A549 (cell line): ENCODE measurements around the gene TMEM135. TPM values are rescaled to one million over a fixed set of nuclear protein-coding genes. Genes with fewer than 3 reads are reported as not detected.

Experiments used
- ATAC-seq, 2 experiments: fragments of 200-7000 bp in 1 of 2; fragments of >200 bp in 1 of 2; cut with Nextera tagmentation in 1 of 2; cut with Tn5 transposase in 1 of 2; 3 replicates each; pipeline versions ENCODE4 v1.8.0 to v1.9.1; 2018 to 2020; ENCODE audit warnings: mild to moderate bottlenecking in 1 of 2, moderate library complexity in 1 of 2
- CTCF ChIA-PET: fragments of 300-600 bp; sonication (Branson Sonifier 250); formaldehyde crosslinking; extraction: SDS; loops from one replicate; lab custom pipeline; 2021; ENCODE audit warnings: antibody characterized with exemption, inconsistent platforms; lab: Yijun Ruan, JAX
- POLR2A ChIA-PET: fragments of 350-600 bp; formaldehyde crosslinking; extraction: SDS; loops from one replicate; lab custom pipeline; 2021; ENCODE audit warnings: antibody characterized with exemption, inconsistent platforms; lab: Yijun Ruan, JAX
- DNase-seq, 2 experiments: peaks; one replicate each; pipeline versions ENCODE4 v3.0.0 to v3.0.0-alpha.2; 2011 to 2016; ENCODE audit warnings: low read depth in 1 of 2, low spot score in 1 of 2
- FAIRE-seq: peaks from 2 replicates; lab custom pipeline; 2011; peaks lifted over from hg19 to GRCh38; lab: Jason Lieb, UNC
- H3K27ac ChIP-seq, 2 experiments: fragments of >200 bp; sonication (Bioruptor Twin); formaldehyde crosslinking; 3 replicates each; pipeline ENCODE4 v1.5.1; 2016 to 2017
- H3K4me1 ChIP-seq: fragments of >200 bp; sonication (Bioruptor Twin); formaldehyde crosslinking; 3 replicates; pipeline ENCODE4 v1.6.1; 2016
- H3K4me2 ChIP-seq: fragments of >200 bp; sonication (Bioruptor Twin); formaldehyde crosslinking; 3 replicates; pipeline ENCODE4 v1.6.1; 2016
- H3K4me3 ChIP-seq: fragments of >200 bp; sonication (Bioruptor Twin); formaldehyde crosslinking; 3 replicates; pipeline ENCODE4 v1.5.1; 2016
- H3K9me3 ChIP-seq: fragments of >200 bp; sonication (Bioruptor Twin); formaldehyde crosslinking; 3 replicates; pipeline ENCODE4 v1.6.1; 2016
- CEBPB ChIP-seq, 2 experiments: fragments of >200 bp in 1 of 2; sonication (Bioruptor Twin) in 1 of 2; formaldehyde crosslinking in 1 of 2; IDR thresholded peaks; 2 replicates each; pipeline ENCODE4 v1.6.1; 2012 to 2016
- EHMT2 ChIP-seq: fragments of 200-600 bp; sonication (generic); IDR thresholded peaks from 2 replicates; pipeline ENCODE4 v1.6.1; 2016; ENCODE audit warnings: antibody characterized with exemption, low read depth, mild to moderate bottlenecking, moderate library complexity
- EP300 ChIP-seq, 2 experiments: fragments of >200 bp; sonication (Bioruptor Twin); formaldehyde crosslinking; IDR thresholded peaks; 2 replicates in 1 of 2; 3 replicates in 1 of 2; pipeline ENCODE4 v1.6.1; 2016 to 2017
- FOSB ChIP-seq: fragments of 250-450 bp; sonication (Bioruptor Pico); IDR thresholded peaks from 2 replicates; pipeline ENCODE4 v1.5.0; 2020; ENCODE audit warnings: mild to moderate bottlenecking, moderate library complexity
- GATA3 ChIP-seq: IDR thresholded peaks from 2 replicates; pipeline ENCODE4 v1.6.1; 2012; ENCODE audit warnings: borderline replicate concordance
- HEYL ChIP-seq: fragments of 250-450 bp; sonication (Bioruptor Pico); IDR thresholded peaks from 2 replicates; pipeline ENCODE4 v1.8.0; 2021; ENCODE audit warnings: mild to moderate bottlenecking, moderate library complexity
- HOXB13 ChIP-seq: fragments of 250-450 bp; sonication (Bioruptor Pico); IDR thresholded peaks from 2 replicates; pipeline ENCODE4 v1.5.0; 2020; ENCODE audit warnings: low read depth, mild to moderate bottlenecking, moderate library complexity
- JUN ChIP-seq, 2 experiments: fragments of >200 bp; sonication (Bioruptor Twin); formaldehyde crosslinking; IDR thresholded peaks; 2 replicates in 1 of 2; 3 replicates in 1 of 2; pipeline ENCODE4 v1.6.1; 2016 to 2017
- JUNB ChIP-seq: fragments of >200 bp; sonication (Bioruptor Twin); formaldehyde crosslinking; IDR thresholded peaks from 2 replicates; pipeline ENCODE4 v1.6.1; 2016
- KDM1A ChIP-seq: fragments of 200-600 bp; sonication (generic); IDR thresholded peaks from 2 replicates; pipeline ENCODE4 v1.6.1; 2016; ENCODE audit warnings: low read depth, mild to moderate bottlenecking
- KDM5A ChIP-seq: fragments of 200-600 bp; sonication (generic); IDR thresholded peaks from 2 replicates; pipeline ENCODE4 v1.6.1; 2016; ENCODE audit warnings: antibody characterized with exemption, mild to moderate bottlenecking
- MAFK ChIP-seq: fragments of 450-650 bp; IDR thresholded peaks from 2 replicates; pipeline ENCODE4 v1.6.1; 2014; ENCODE audit not compliant: partially characterized antibody
- MYC ChIP-seq: IDR thresholded peaks from 2 replicates; pipeline ENCODE4 v1.6.1; 2012; ENCODE audit warnings: mild to moderate bottlenecking, inconsistent platforms, low read length, improper control_type of control experiment, borderline replicate concordance
- PHF8 ChIP-seq: fragments of 200-600 bp; sonication (generic); IDR thresholded peaks from 2 replicates; pipeline ENCODE4 v1.6.1; 2016; ENCODE audit warnings: low read depth, mild to moderate bottlenecking, antibody characterized with exemption, moderate library complexity, borderline replicate concordance
- POLR2A ChIP-seq: IDR thresholded peaks from 2 replicates; pipeline ENCODE4 v1.6.1; 2012; ENCODE audit warnings: mild to moderate bottlenecking, low read length
- POLR2AphosphoS2 ChIP-seq: conservative IDR thresholded peaks from 2 replicates; pipeline ENCODE4 v1.6.1; 2012; ENCODE audit warnings: low read length, improper control_type of control experiment, inconsistent platforms
- SMC3 ChIP-seq: fragments of >200 bp; sonication (Bioruptor Twin); formaldehyde crosslinking; IDR thresholded peaks from 3 replicates; pipeline ENCODE4 v1.6.1; 2018; ENCODE audit warnings: inconsistent platforms
- TP53 ChIP-seq: fragments of 250-450 bp; sonication (Bioruptor Pico); IDR thresholded peaks from 2 replicates; pipeline ENCODE4 v1.5.0; 2021; ENCODE audit warnings: mild to moderate bottlenecking, moderate library complexity
- ZFP36 ChIP-seq: fragments of 450-650 bp; IDR thresholded peaks from 2 replicates; pipeline ENCODE4 v1.6.1; 2014; ENCODE audit warnings: borderline replicate concordance; ENCODE audit not compliant: partially characterized antibody
- ZSCAN20 ChIP-seq: fragments of 250-450 bp; sonication (Bioruptor Pico); IDR thresholded peaks from 2 replicates; pipeline ENCODE4 v1.8.0; 2022; ENCODE audit warnings: mild to moderate bottlenecking, moderate library complexity
- WGBS: methylation state at CpG from one replicate; pipeline ENCODE4 v1.1.6; 2017; ENCODE audit errors: missing lambda C conversion rate; 5-methylcytosine and 5-hydroxymethylcytosine counted together
- polyA plus RNA-seq, 4 experiments: library from polyadenylated mRNA; depleted of rRNA in 3 of 4; stranded (reverse); fragments of >200 nt; fragmentation: RNase III in 1 of 4; extraction: RNeasy Plus Mini Kit Qiagen cat#74134 plus additional on column Dnase treatment in 1 of 4; gene quantifications; 2 replicates in 3 of 4; 3 replicates in 1 of 4; pipeline ENCODE4 v1.2.3, GENCODE V29; 2011 to 2017
- TF ChIP-seq, protein P1 (sequence below): fragments of >200 bp; sonication (Bioruptor Twin); formaldehyde crosslinking; IDR thresholded peaks from 3 replicates; pipeline ENCODE4 v1.6.1; 2016
- TF ChIP-seq, protein P2 (sequence below): fragments of >200 bp; sonication (Bioruptor Twin); formaldehyde crosslinking; IDR thresholded peaks from 2 replicates; pipeline ENCODE4 v1.6.1; 2016
- TF ChIP-seq, protein P3 (sequence below): fragments of 200-600 bp; sonication (generic); IDR thresholded peaks from 2 replicates; pipeline ENCODE4 v1.6.1; 2016; ENCODE audit warnings: antibody characterized with exemption, mild to moderate bottlenecking, moderate library complexity
- TF ChIP-seq, protein P4 (sequence below): IDR thresholded peaks from 2 replicates; pipeline ENCODE4 v1.6.1; 2012; ENCODE audit warnings: low read depth, borderline replicate concordance
- TF ChIP-seq, protein P5 (sequence below): fragments of 450-650 bp; IDR thresholded peaks from 2 replicates; pipeline ENCODE4 v1.6.1; 2014; ENCODE audit warnings: antibody characterized with exemption

TMEM135 gene
- polyA plus RNA-seq, 2 of the 4 experiments (the other 2 are of a cell fraction) = 18.4 to 18.5 TPM

DNA sequence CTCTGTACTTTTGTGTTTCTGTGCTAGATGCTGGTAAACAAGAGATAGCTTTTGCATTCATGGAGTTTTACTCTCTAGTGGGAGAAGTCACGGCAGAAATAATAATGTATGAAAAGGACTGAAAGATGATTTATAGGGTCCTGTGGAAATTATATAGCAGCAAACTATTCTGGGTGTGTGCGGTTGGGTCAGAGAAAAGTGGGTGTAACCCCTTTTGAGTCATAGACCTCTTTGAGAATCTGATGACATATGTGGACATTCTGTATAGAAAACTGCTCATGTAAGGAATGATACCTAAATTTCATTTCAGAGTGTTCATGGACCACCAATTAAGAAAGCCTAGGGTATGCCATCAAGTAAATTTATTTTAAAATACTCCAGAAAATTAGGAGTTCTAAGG lies 54.4 kb downstream of the TMEM135 start:
- WGBS = 91% methylated on average over 2 of the region's 2 CpGs
- CTCF ChIA-PET = interaction anchor here (1.2 kb wide), 1 partner anchor 153 kb away, joined by 3 read pairs; no protein-coding TSS in a partner anchor
- no peak for DNase-seq
- Histone ChIP-seq H3K4me2 (no peak overlapping the region), H3K4me1 (no peaks in the 10 kb centered on the region), H3K4me3 (no peak overlapping the region), H3K27ac (no peak overlapping the region), H3K9me3 (peaks cover 8% of the 10 kb centered on the region; the same call in 2 of the 3 replicates)
- ATAC-seq = no peak
- POLR2A ChIA-PET = no interaction called here
- TF ChIP-seq ZSCAN20 (CRISPR knock-in tag) = no peak
- TF ChIP-seq HOXB13 (CRISPR knock-in tag) = no peak
- TF ChIP-seq MAFK = no peak
- no peak for TF ChIP-seq POLR2AphosphoS2
- TF ChIP-seq EP300 (IDR thresholded peaks at IDR 0.05) = no peak
- TF ChIP-seq JUNB = no peak
- TF ChIP-seq FOSB = no peak
- TF ChIP-seq, protein P1, sequence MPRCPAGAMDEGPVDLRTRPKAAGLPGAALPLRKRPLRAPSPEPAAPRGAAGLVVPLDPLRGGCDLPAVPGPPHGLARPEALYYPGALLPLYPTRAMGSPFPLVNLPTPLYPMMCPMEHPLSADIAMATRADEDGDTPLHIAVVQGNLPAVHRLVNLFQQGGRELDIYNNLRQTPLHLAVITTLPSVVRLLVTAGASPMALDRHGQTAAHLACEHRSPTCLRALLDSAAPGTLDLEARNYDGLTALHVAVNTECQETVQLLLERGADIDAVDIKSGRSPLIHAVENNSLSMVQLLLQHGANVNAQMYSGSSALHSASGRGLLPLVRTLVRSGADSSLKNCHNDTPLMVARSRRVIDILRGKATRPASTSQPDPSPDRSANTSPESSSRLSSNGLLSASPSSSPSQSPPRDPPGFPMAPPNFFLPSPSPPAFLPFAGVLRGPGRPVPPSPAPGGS = no peak
- TF ChIP-seq ZFP36 = no peak
- TF ChIP-seq PHF8 = no peak
- TF ChIP-seq, protein P2, sequence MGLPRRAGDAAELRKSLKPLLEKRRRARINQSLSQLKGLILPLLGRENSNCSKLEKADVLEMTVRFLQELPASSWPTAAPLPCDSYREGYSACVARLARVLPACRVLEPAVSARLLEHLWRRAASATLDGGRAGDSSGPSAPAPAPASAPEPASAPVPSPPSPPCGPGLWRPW = no peak
- TF ChIP-seq TP53 (CRISPR knock-in tag) = no peak
- TF ChIP-seq MYC = no peak
- TF ChIP-seq, protein P3, sequence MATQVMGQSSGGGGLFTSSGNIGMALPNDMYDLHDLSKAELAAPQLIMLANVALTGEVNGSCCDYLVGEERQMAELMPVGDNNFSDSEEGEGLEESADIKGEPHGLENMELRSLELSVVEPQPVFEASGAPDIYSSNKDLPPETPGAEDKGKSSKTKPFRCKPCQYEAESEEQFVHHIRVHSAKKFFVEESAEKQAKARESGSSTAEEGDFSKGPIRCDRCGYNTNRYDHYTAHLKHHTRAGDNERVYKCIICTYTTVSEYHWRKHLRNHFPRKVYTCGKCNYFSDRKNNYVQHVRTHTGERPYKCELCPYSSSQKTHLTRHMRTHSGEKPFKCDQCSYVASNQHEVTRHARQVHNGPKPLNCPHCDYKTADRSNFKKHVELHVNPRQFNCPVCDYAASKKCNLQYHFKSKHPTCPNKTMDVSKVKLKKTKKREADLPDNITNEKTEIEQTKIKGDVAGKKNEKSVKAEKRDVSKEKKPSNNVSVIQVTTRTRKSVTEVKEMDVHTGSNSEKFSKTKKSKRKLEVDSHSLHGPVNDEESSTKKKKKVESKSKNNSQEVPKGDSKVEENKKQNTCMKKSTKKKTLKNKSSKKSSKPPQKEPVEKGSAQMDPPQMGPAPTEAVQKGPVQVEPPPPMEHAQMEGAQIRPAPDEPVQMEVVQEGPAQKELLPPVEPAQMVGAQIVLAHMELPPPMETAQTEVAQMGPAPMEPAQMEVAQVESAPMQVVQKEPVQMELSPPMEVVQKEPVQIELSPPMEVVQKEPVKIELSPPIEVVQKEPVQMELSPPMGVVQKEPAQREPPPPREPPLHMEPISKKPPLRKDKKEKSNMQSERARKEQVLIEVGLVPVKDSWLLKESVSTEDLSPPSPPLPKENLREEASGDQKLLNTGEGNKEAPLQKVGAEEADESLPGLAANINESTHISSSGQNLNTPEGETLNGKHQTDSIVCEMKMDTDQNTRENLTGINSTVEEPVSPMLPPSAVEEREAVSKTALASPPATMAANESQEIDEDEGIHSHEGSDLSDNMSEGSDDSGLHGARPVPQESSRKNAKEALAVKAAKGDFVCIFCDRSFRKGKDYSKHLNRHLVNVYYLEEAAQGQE = no peak
- TF ChIP-seq HEYL = no peak
- no peak for TF ChIP-seq KDM1A
- FAIRE-seq = no peak

DNA sequence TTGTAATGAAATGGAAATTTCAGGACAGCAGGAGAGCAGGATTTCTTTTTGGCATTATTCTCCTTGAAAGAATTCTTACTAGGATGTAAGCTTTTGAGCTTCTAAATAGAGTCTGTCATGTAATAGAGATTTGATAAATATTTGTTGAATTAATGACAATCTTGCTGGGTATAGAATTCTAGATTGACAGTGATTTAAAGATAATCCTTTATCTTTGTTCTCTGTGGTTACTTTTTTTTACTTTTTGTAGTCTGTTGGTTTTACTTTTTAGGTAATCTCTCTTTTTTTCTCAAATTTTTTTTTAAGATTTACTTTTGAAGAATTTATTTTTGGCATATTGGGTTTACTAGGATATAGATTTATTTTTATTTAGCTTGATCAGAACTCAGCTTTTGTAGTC lies 54.8 kb downstream of the TMEM135 start:
- CTCF ChIA-PET = interaction anchor here (1.2 kb wide), 1 partner anchor 154 kb away, joined by 3 read pairs; no protein-coding TSS in a partner anchor
- H3K4me2 ChIP-seq = no peak overlapping the region
- DNase-seq (no peak), FAIRE-seq (no peak)
- no peak for TF ChIP-seq GATA3
- no peak for TF ChIP-seq EHMT2
- TF ChIP-seq, protein P4, sequence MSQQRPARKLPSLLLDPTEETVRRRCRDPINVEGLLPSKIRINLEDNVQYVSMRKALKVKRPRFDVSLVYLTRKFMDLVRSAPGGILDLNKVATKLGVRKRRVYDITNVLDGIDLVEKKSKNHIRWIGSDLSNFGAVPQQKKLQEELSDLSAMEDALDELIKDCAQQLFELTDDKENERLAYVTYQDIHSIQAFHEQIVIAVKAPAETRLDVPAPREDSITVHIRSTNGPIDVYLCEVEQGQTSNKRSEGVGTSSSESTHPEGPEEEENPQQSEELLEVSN = no peak
- TF ChIP-seq SMC3 = no peak
- TF ChIP-seq CEBPB (IDR thresholded peaks at IDR 0.05) = no peak
- no peak for TF ChIP-seq POLR2A
- no peak for TF ChIP-seq ZSCAN20 (CRISPR knock-in tag)
- no peak for TF ChIP-seq KDM5A
- no peak for TF ChIP-seq JUN (IDR thresholded peaks at IDR 0.05)
- TF ChIP-seq, protein P5, sequence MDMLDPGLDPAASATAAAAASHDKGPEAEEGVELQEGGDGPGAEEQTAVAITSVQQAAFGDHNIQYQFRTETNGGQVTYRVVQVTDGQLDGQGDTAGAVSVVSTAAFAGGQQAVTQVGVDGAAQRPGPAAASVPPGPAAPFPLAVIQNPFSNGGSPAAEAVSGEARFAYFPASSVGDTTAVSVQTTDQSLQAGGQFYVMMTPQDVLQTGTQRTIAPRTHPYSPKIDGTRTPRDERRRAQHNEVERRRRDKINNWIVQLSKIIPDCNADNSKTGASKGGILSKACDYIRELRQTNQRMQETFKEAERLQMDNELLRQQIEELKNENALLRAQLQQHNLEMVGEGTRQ = no peak
- TF ChIP-seq, all 56 proteins: peak for 0
- no peak overlapping the region for H3K4me3 ChIP-seq
- ATAC-seq = no peak
- H3K9me3 ChIP-seq = peaks cover 8% of the 10 kb centered on the region; the same call in 2 of the 3 replicates
- H3K4me1 ChIP-seq = no peaks in the 10 kb centered on the region
- POLR2A ChIA-PET = no interaction called here
- H3K27ac ChIP-seq = no peak overlapping the region
